ENCODE data around the gene LCN12.

GRCh38 chr9:136963751-136964150 lies 11.7 kb downstream of the LCN12 start:
- TF ChIP-seq POLR2AphosphoS5 (IDR thresholded peaks at IDR 0.05) (no peak), CTCF (IDR thresholded peaks at IDR 0.05) (no peak), POLR2A (IDR thresholded peaks at IDR 0.05; ENCODE audit: low read depth) (no peak), EP300 (IDR thresholded peaks at IDR 0.05) (no peak)
